MCF 10A (cell line): Measurements from ENCODE around the gene GPBP1. TPM values are rescaled to one million over a fixed set of nuclear protein-coding genes. Genes with fewer than 3 reads are reported as not detected.

Source experiments
- BruUV-seq: library from RNA; stranded (reverse); fragments of 400-500 nt; replicated peaks from 2 replicates; lab custom pipeline; 2021; lab: Mats Ljungman, UMichigan
- CTCF ChIA-PET: fragments of 300-600 bp; sonication (Branson Sonifier 250); formaldehyde crosslinking; extraction: SDS; loops from one replicate; lab custom pipeline; 2021; ENCODE audit warnings: antibody characterized with exemption, inconsistent platforms; lab: Yijun Ruan, JAX
- POLR2A ChIA-PET: fragments of 300-600, 350-650 bp; sonication (Branson Sonifier 250); formaldehyde crosslinking; extraction: SDS; loops from one replicate; lab custom pipeline; 2020; ENCODE audit warnings: antibody characterized with exemption, inconsistent platforms; lab: Yijun Ruan, JAX
- DNase-seq: peaks from one replicate; pipeline ENCODE4 v3.0.0-alpha.2; 2018; ENCODE audit not compliant: unreplicated experiment
- H3K27ac Mint-ChIP-seq: one replicate; pipeline ENCODE4 v1.8.0; 2022; ENCODE audit warnings: mild to moderate bottlenecking, low read depth, mixed read lengths; ENCODE audit not compliant: unreplicated experiment
- H3K27me3 Mint-ChIP-seq: one replicate; pipeline ENCODE4 v1.8.0; 2022; ENCODE audit warnings: mixed read lengths; ENCODE audit not compliant: insufficient read depth, unreplicated experiment
- H3K36me3 Mint-ChIP-seq: one replicate; pipeline ENCODE4 v1.8.0; 2022; ENCODE audit warnings: mild to moderate bottlenecking, moderate library complexity, mixed read lengths; ENCODE audit not compliant: insufficient read depth, unreplicated experiment
- H3K4me1 Mint-ChIP-seq: one replicate; pipeline ENCODE4 v1.8.0; 2022; ENCODE audit warnings: mixed read lengths; ENCODE audit not compliant: insufficient read depth, unreplicated experiment
- H3K4me3 Mint-ChIP-seq: one replicate; pipeline ENCODE4 v1.8.0; 2022; ENCODE audit warnings: mild to moderate bottlenecking, moderate library complexity, mixed read lengths; ENCODE audit not compliant: unreplicated experiment
- H3K9me3 Mint-ChIP-seq: one replicate; pipeline ENCODE4 v1.8.0; 2022; ENCODE audit warnings: mixed read lengths; ENCODE audit not compliant: unreplicated experiment
- CTCF ChIP-seq: fragments of 200-600 bp; IDR thresholded peaks from one replicate; pipeline ENCODE4 v1.8.0; 2022; ENCODE audit warnings: antibody characterized with exemption, mild to moderate bottlenecking; ENCODE audit not compliant: unreplicated experiment
- intact Hi-C: fragments of 100-400 bp; cut with micrococcal nuclease; formaldehyde crosslinking; loops from 2 replicates; pipeline ENCODE4 v1.14.1; 2022
- total RNA-seq: library from RNA; stranded (reverse); gene quantifications from 2 replicates; pipeline ENCODE4 v1.2.3, GENCODE V29; 2022

GPBP1 gene
- total RNA-seq, 1 experiment from 2014 or later, result 63.6 TPM

DNA sequence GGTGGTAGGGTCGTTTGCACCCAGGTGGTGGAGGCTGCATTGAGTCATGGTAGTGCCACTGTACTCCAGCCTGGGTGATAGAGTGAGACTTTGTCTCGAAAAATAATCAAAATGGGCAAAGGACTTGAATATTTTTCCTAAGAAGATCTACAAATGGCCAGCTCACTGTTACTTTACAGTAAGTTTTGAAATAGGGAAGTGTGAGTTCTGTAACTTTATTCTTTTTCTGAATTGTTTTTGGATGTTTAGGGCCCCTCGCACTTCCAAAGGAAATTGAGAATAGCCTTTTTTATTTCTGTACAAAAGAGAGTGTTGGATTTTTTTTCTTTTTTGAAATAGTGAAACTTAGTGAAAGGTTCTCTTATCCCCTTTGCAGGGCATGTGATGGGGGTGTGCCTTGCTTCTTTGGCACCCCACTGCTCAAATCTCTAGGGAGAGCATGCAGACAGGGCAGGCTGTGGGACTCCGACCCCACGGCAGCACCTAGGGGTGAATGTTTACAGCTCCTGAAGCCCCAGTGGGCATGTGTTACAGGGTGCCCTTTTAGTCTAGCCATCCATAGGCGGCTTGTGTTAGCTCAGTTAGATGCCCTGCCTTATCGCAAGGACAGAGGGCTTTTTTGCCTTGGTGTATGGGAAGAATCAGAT, 33.3 kb downstream of the GPBP1 start:
- no TSS peak for BruUV-seq
- H3K36me3 Mint-ChIP-seq, result peaks cover 22% of the 10 kb centered on the region
- H3K4me3 Mint-ChIP-seq, result no peak overlapping the region
- no peaks in the 10 kb centered on the region for H3K27me3 Mint-ChIP-seq
- no peak for DNase-seq
- peaks cover 21% of the 10 kb centered on the region for H3K4me1 Mint-ChIP-seq
- H3K27ac Mint-ChIP-seq, result no peak overlapping the region
- CTCF ChIA-PET, result interaction anchor here (0.6 to 0.9 kb wide), 3 partner anchors 25 to 976 kb away, joined by 3 read pairs; no protein-coding TSS in a partner anchor
- no peak for TF ChIP-seq CTCF
- intact Hi-C loops, result no loop called here
- H3K9me3 Mint-ChIP-seq, result no peaks in the 10 kb centered on the region
- POLR2A ChIA-PET, result interaction anchor here (2.4 kb wide), 1 partner anchor 9 kb away, joined by 10 read pairs; no protein-coding TSS in a partner anchor

DNA sequence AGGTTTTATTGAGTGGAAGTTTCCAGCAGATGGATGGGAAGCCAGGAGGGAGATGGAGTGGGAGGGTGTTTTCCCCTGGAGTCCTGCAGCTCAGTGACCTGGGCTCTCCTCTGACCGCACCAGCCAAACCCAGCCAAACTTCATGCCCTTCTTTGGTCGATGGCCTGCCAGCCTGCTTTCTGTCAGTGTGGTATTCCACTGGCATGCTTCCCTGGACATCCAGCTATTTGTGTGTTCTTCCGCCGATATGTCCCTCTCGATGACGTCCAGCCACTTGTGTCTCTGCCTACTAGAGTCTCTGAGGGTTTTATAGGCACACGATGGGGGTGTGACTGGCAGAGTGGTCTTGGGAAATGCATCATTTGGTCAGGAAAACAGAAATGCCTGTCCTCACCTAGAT, 33.8 kb downstream of the GPBP1 start:
- Mint-ChIP-seq H3K36me3 (peaks cover 24% of the 10 kb centered on the region), H3K27me3 (no peaks in the 10 kb centered on the region), H3K4me3 (no peak overlapping the region), H3K9me3 (no peaks in the 10 kb centered on the region), H3K27ac (no peak overlapping the region), H3K4me1 (peaks cover 21% of the 10 kb centered on the region)
- no peak for DNase-seq
- intact Hi-C loops, result no loop called here
- no TSS peak for BruUV-seq
- POLR2A ChIA-PET, result interaction anchor here (2.4 kb wide), 1 partner anchor 8 kb away, joined by 10 read pairs; no protein-coding TSS in a partner anchor
- TF ChIP-seq CTCF, result no peak
- CTCF ChIA-PET, result interaction anchor here (0.6 to 0.9 kb wide), 3 partner anchors 24 to 69 kb away, joined by 3 to 4 read pairs (median 3); no protein-coding TSS in a partner anchor

DNA sequence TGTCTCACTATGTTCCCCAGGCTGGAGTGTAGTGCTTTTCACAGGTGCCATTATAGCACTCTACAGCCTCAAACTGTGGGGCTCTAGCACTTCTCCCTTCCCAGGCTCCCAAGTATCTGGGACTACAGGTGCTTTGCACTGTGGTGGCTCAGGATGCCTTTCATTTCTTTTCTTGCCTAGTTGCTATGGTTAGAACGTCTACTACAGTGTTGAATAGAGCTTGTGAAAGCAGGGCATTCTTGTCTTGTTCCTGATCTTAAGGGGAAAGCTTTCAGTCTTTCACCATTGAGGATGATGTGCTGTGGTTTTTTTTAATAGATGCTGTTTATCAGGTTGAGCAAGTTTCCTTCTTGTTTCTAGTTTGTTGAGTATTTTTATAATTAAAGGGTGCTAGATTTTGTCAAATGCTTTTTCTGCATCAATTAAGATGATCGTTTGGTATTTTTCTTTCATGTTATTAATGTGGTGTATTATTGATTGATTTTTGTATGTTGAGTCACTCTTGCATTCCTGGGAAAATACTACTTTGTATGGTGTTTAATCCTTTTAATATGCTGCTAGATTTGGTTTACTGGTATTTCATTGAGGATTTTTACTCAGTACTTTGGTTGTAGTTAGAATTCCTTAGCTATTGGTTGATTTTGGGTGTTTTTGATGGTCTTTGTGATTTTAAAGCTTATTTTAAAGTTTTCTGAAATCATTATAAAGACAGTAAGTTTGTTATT, 35.6 kb downstream of the GPBP1 start:
- no peaks in the 10 kb centered on the region for H3K27me3 Mint-ChIP-seq
- intact Hi-C loops, result no loop called here
- no peaks in the 10 kb centered on the region for H3K9me3 Mint-ChIP-seq
- no peak overlapping the region for H3K4me3 Mint-ChIP-seq
- no peak for TF ChIP-seq CTCF
- H3K27ac Mint-ChIP-seq, result peak overlapping the region; percentile 8
- H3K4me1 Mint-ChIP-seq, result peaks cover 21% of the 10 kb centered on the region
- ChIA-PET POLR2A (interaction anchor here (0.6 to 1.3 kb wide), 6 partner anchors 11 to 979 kb away, joined by 3 to 6 read pairs (median 4); partner anchors contain the start of gene GPBP1), CTCF (interaction anchor here (0.6 to 1.2 kb wide), 3 partner anchors 25 to 72 kb away, joined by 3 read pairs; no protein-coding TSS in a partner anchor)
- no TSS peak for BruUV-seq
- H3K36me3 Mint-ChIP-seq, result peaks cover 27% of the 10 kb centered on the region
- no peak for DNase-seq

DNA sequence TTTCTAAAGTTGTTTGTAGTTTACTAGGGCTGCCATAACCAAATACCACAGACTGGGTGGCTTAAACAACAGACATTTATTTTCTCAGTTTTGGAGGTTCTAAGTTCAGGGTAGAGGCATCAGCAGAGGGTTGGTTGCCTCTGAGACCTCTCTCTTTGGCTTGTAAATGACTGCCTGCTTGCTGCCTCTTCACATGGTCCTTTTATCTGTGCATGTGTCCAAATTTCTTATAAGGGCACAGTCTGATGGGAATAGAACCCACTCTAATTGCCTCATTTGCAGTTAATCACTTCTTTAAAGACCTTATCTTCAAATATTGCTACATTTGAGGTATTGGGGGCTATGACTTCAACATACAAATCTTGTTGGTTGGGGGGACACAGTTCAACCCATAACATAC, 36.8 kb downstream of the GPBP1 start:
- Mint-ChIP-seq H3K4me1 (peaks cover 21% of the 10 kb centered on the region), H3K27ac (peak overlapping the region; percentile 8), H3K4me3 (no peak overlapping the region), H3K27me3 (no peaks in the 10 kb centered on the region), H3K9me3 (no peaks in the 10 kb centered on the region), H3K36me3 (peaks cover 39% of the 10 kb centered on the region)
- no peak for DNase-seq
- intact Hi-C loops, result no loop called here
- no peak for TF ChIP-seq CTCF
- POLR2A ChIA-PET, result interaction anchor here (0.7 kb wide), 1 partner anchor 18 kb away, joined by 4 read pairs; no protein-coding TSS in a partner anchor
- CTCF ChIA-PET, result interaction anchor here (1.2 kb wide), 1 partner anchor 26 kb away, joined by 3 read pairs; no protein-coding TSS in a partner anchor
- no TSS peak for BruUV-seq
